ENCODE data around the gene PDZRN4.
"Not testable (repeated sequence)": the region's sequence is repeated elsewhere in the genome, so short reads cannot be mapped to it uniquely, and the experiment has no call there.

PDZRN4 gene

GRCh38 chr12:41167701-41168100, 20.4 kb upstream of the PDZRN4 start:
- no peak for DNase-seq (ENCODE audit: low spot score)
- in situ Hi-C loops (cut with MboI; ENCODE audit: low sequenced_read_pairs, unreplicated experiment) = no loop called here
- no peak for TF ChIP-seq CTCF (IDR thresholded peaks at IDR 0.05; ENCODE audit: borderline replicate concordance, control extremely low read depth, extremely low read depth, insufficient read depth, missing control alignments)

- DNase-seq (ENCODE audit: low spot score) = no peak
- no peak for TF ChIP-seq CTCF (IDR thresholded peaks at IDR 0.05; ENCODE audit: borderline replicate concordance, control extremely low read depth, extremely low read depth, insufficient read depth, missing control alignments)
- in situ Hi-C loops (cut with MboI; ENCODE audit: low sequenced_read_pairs, unreplicated experiment) = no loop called here
Measured at GRCh38 chr12:41174602-41175001, 13.5 kb upstream of the PDZRN4 start.

GRCh38 chr12:41179507-41179906, 8.6 kb upstream of the PDZRN4 start:
- in situ Hi-C loops (cut with MboI; ENCODE audit: low sequenced_read_pairs, unreplicated experiment); DNase-seq (ENCODE audit: low spot score): not testable (repeated sequence)

GRCh38 chr12:41184864-41185263, 3.3 kb upstream of the PDZRN4 start:
- in situ Hi-C loops (cut with MboI; ENCODE audit: low sequenced_read_pairs, unreplicated experiment) = no loop called here
- DNase-seq (ENCODE audit: low spot score) = no peak
- TF ChIP-seq CTCF (IDR thresholded peaks at IDR 0.05; ENCODE audit: borderline replicate concordance, control extremely low read depth, extremely low read depth, insufficient read depth, missing control alignments) = no peak

GRCh38 chr12:41186026-41186425, 2.1 kb upstream of the PDZRN4 start:
- no peak for TF ChIP-seq CTCF (IDR thresholded peaks at IDR 0.05; ENCODE audit: borderline replicate concordance, control extremely low read depth, extremely low read depth, insufficient read depth, missing control alignments)
- in situ Hi-C loops (cut with MboI; ENCODE audit: low sequenced_read_pairs, unreplicated experiment) = no loop called here
- no peak for DNase-seq (ENCODE audit: low spot score)

- no peak for DNase-seq (ENCODE audit: low spot score)
- in situ Hi-C loops (cut with MboI; ENCODE audit: low sequenced_read_pairs, unreplicated experiment) = no loop called here
- TF ChIP-seq CTCF (IDR thresholded peaks at IDR 0.05; ENCODE audit: borderline replicate concordance, control extremely low read depth, extremely low read depth, insufficient read depth, missing control alignments) = no peak
Measured at GRCh38 chr12:41188841-41189394, 798 bp downstream of the PDZRN4 start.

- in situ Hi-C loops (cut with MboI; ENCODE audit: low sequenced_read_pairs, unreplicated experiment) = no loop called here
- no peak for TF ChIP-seq CTCF (IDR thresholded peaks at IDR 0.05; ENCODE audit: borderline replicate concordance, control extremely low read depth, extremely low read depth, insufficient read depth, missing control alignments)
- no peak for DNase-seq (ENCODE audit: low spot score)
Measured at GRCh38 chr12:41189395-41190251, 1.5 kb downstream of the PDZRN4 start.
